HG03045 (cell line): ENCODE data around the gene PHF21A.
"Not testable (repeated sequence)": the region's sequence is repeated elsewhere in the genome, so short reads cannot be mapped to it uniquely, and the experiment has no call there.

Experiments
- ATAC-seq: cut with Tn5 transposase; IDR thresholded peaks from one replicate; pipeline ENCODE4 v1.9.1; 2021; ENCODE audit warnings: mild to moderate bottlenecking, moderate library complexity; ENCODE audit not compliant: unreplicated experiment

PHF21A gene

GRCh38 chr11:46120346-46121300 is 631 bp downstream of the PHF21A start:
- ATAC-seq, result peak; percentile 12

- peak; percentile 24 for ATAC-seq
These were observed 1.7 kb downstream of the PHF21A start for GRCh38 chr11:46119352-46120216.

GRCh38 chr11:46118702-46119351 is 2.4 kb downstream of the PHF21A start:
- ATAC-seq, result no peak

- ATAC-seq, result no peak
These were observed 3.4 kb downstream of the PHF21A start for GRCh38 chr11:46117842-46118241.

- not testable (repeated sequence) for ATAC-seq
These were observed 4.6 kb downstream of the PHF21A start for GRCh38 chr11:46116712-46117037.

GRCh38 chr11:46116007-46116711 is 5.1 kb downstream of the PHF21A start:
- ATAC-seq, result no peak

- ATAC-seq, result no peak
These were observed 6.3 kb downstream of the PHF21A start for GRCh38 chr11:46114961-46115360.

- ATAC-seq, result no peak
These were observed 6.9 kb downstream of the PHF21A start for GRCh38 chr11:46114378-46114777.

GRCh38 chr11:46112961-46113607 is 8.2 kb downstream of the PHF21A start:
- peak; percentile 52 for ATAC-seq

- ATAC-seq, result no peak
These were observed 12.5 kb downstream of the PHF21A start for GRCh38 chr11:46108751-46109150.

- ATAC-seq, result no peak
These were observed 13.5 kb downstream of the PHF21A start for GRCh38 chr11:46107780-46108179.

- ATAC-seq, result no peak
These were observed 13.9 kb downstream of the PHF21A start for GRCh38 chr11:46107408-46107718.

- ATAC-seq, result no peak
These were observed 14.5 kb downstream of the PHF21A start for GRCh38 chr11:46106530-46107407.

- ATAC-seq, result no peak
These were observed 15.3 kb downstream of the PHF21A start for GRCh38 chr11:46105926-46106325.

GRCh38 chr11:46105134-46105628 is 16.1 kb downstream of the PHF21A start:
- no peak for ATAC-seq

GRCh38 chr11:46102843-46103242 is 18.4 kb downstream of the PHF21A start:
- no peak for ATAC-seq

GRCh38 chr11:46100670-46101069 is 20.6 kb downstream of the PHF21A start:
- peak; percentile 80 for ATAC-seq

GRCh38 chr11:46099963-46100316 is 21.3 kb downstream of the PHF21A start:
- ATAC-seq, result no peak

- no peak for ATAC-seq
These were observed 30.9 kb downstream of the PHF21A start for GRCh38 chr11:46090375-46090774.
